ENCODE data around the gene CTNNA2.

Gene CTNNA2

DNA sequence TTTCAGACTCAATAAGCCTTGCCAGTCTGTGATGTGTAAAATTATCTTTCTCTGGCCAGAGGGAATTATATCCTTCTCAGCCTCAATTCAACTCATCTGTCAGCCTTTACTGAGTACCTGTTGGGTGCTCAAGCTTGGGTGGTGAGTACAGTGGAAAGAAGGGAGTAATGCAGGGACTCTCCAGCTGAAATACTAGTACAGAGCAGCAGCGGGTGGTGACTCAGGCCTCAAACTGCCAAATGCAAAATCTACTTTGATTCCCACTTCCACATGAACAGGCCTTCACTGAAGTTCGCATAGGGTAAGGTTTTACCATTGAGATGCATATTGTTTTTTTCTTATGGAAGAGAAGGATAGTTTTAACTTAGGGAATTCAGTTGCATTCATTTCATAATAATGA lies 464.9 kb downstream of the CTNNA2 start:
- WGBS, 2 experiments (ENCODE audit: insufficient coverage in 2 of 2) = no CpG with 5 or more reads among the region's 2 CpGs

DNA sequence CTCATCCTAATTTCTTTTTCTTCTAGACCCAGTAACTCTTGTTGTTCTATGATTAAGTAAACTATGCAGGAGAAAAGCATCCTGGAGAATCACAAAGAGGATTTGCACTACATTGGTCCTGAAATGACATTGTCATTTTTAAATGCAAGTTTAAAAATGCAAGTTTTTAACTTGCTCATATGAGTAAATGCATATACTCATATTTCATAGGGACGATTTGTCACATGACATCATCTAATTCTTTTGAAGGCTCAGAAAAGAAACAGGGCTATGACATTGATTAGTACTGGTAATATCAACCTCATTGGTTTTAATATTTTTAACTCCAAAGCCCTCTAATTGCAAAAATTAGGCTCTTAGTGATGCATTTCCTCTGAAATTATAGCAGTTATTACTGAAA lies 467.3 kb downstream of the CTNNA2 start:
- Histone ChIP-seq H3K27ac (ENCODE audit: low read depth, low read length, severe bottlenecking) (no peak overlapping the region), H3K4me3 (ENCODE audit: extremely low read depth, insufficient read depth, low read length, poor library complexity, severe bottlenecking) (no peak overlapping the region), H3K4me1 (ENCODE audit: control insufficient read depth, insufficient read depth, low read length, poor library complexity, severe bottlenecking) (no peaks in the 10 kb centered on the region), H3K36me3 (ENCODE audit: control insufficient read depth, insufficient read depth, low read length) (no peaks in the 10 kb centered on the region), H3K9me3 (ENCODE audit: control insufficient read depth, low read length) (no peaks in the 10 kb centered on the region)
- no CpG with 5 or more reads among the region's 1 CpG for WGBS, 2 experiments (ENCODE audit: insufficient coverage in 2 of 2)

More for the DNA sequence above, 464.9 kb downstream of the CTNNA2 start:
- Histone ChIP-seq H3K36me3 (ENCODE audit: control insufficient read depth, insufficient read depth, low read length) (no peaks in the 10 kb centered on the region), H3K9me3 (ENCODE audit: control insufficient read depth, low read length) (no peaks in the 10 kb centered on the region), H3K27ac (ENCODE audit: low read depth, low read length, severe bottlenecking) (no peak overlapping the region), H3K4me1 (ENCODE audit: control insufficient read depth, insufficient read depth, low read length, poor library complexity, severe bottlenecking) (no peaks in the 10 kb centered on the region), H3K4me3 (ENCODE audit: extremely low read depth, insufficient read depth, low read length, poor library complexity, severe bottlenecking) (no peak overlapping the region)

DNA sequence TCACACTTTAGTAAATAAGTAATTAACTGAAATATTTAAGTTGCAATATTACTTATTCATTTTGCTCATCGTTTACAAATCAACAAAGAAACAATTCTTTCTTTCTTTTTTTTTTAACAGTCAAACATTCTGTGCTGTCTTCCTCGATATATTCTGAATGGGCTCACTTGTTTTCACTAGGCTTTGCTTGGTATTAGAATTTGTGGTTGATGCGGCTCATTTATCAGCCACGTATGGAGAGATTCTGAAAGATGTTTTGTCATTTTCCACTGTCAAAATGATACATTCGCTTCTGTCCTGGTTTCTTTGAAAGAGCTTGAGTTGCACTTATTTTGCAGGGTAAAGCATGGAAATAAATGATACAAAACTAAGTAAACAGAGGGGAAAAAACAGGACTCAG lies 468.0 kb downstream of the CTNNA2 start:
- WGBS, 2 experiments (ENCODE audit: insufficient coverage in 2 of 2) = 75 to 100% methylated on average over 1 to 4 of the region's 5 CpGs
- no peak overlapping the region for H3K4me3 ChIP-seq (ENCODE audit: extremely low read depth, insufficient read depth, low read length, poor library complexity, severe bottlenecking)
- H3K9me3 ChIP-seq (ENCODE audit: control insufficient read depth, low read length) = no peaks in the 10 kb centered on the region
- no peak overlapping the region for H3K27ac ChIP-seq (ENCODE audit: low read depth, low read length, severe bottlenecking)
- H3K36me3 ChIP-seq (ENCODE audit: control insufficient read depth, insufficient read depth, low read length) = no peaks in the 10 kb centered on the region
- no peaks in the 10 kb centered on the region for H3K4me1 ChIP-seq (ENCODE audit: control insufficient read depth, insufficient read depth, low read length, poor library complexity, severe bottlenecking)

DNA sequence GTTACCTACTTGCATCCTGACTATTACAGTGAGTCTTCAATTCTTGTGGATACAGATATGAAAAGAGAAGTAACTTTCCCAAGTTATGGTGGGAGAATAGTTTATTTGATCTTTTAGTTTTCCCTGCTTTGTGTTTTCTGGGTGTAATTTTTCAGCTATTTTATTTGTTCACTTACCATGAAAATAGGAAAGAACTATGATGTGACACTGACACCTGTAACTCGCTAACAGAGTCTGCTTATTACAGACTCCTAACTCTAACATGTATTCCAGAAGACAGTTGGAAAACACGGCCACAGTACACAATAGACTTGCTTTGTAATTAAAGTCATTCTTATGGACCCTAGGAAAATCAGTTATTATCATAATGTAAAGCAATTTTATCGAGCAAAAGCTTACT lies 468.5 kb downstream of the CTNNA2 start:
- Histone ChIP-seq H3K4me1 (ENCODE audit: control insufficient read depth, insufficient read depth, low read length, poor library complexity, severe bottlenecking) (no peaks in the 10 kb centered on the region), H3K9me3 (ENCODE audit: control insufficient read depth, low read length) (no peaks in the 10 kb centered on the region), H3K36me3 (ENCODE audit: control insufficient read depth, insufficient read depth, low read length) (no peaks in the 10 kb centered on the region), H3K4me3 (ENCODE audit: extremely low read depth, insufficient read depth, low read length, poor library complexity, severe bottlenecking) (no peak overlapping the region), H3K27ac (ENCODE audit: low read depth, low read length, severe bottlenecking) (no peak overlapping the region)
- no CpG with 5 or more reads among the region's 3 CpGs for WGBS, 2 experiments (ENCODE audit: insufficient coverage in 2 of 2)

DNA sequence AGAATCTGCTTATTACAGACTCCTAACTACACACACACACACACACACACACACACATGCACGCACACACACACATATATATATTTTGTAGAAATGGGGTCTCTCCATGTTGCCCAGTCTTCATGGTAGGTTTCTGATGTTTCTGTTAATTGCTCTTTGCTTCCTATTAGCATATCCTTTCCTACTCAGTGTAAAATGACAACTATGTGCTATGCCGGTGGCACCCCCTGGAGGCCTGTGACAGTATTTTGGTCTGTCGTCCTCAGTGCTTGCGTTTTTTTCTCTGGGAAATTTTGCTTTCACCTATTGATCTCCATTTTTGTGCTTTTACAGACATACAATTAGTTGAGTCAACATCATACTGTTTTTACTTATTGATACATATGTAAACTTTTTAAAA lies 469.6 kb downstream of the CTNNA2 start:
- WGBS, 2 experiments (ENCODE audit: insufficient coverage in 2 of 2) = 17% methylated on average over 1 of the region's 4 CpGs; no CpG with 5 or more reads in 1 of the 2 experiments
- no peak overlapping the region for H3K4me3 ChIP-seq (ENCODE audit: extremely low read depth, insufficient read depth, low read length, poor library complexity, severe bottlenecking)
- no peaks in the 10 kb centered on the region for H3K36me3 ChIP-seq (ENCODE audit: control insufficient read depth, insufficient read depth, low read length)
- no peak overlapping the region for H3K27ac ChIP-seq (ENCODE audit: low read depth, low read length, severe bottlenecking)
- H3K9me3 ChIP-seq (ENCODE audit: control insufficient read depth, low read length) = no peaks in the 10 kb centered on the region
- H3K4me1 ChIP-seq (ENCODE audit: control insufficient read depth, insufficient read depth, low read length, poor library complexity, severe bottlenecking) = no peaks in the 10 kb centered on the region

DNA sequence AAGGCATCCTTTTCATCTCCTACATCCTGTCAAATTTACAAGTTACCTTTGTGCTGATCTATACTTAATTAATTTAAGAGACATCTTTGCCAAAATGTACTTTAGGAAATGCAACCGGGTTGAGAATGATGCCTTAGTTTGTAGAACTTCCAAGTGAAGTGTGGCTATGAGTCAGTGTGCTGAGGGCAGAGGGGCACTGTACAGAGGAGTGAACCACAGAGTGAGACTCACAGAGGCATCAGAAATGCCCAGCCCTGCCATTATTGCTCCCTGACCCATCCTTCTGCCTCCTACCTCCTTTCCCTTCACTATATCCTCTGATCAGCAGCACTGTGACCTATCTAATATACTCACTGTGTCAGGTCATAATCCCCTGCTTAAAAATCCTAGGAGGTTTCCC lies 471.6 kb downstream of the CTNNA2 start:
- no peak overlapping the region for H3K27ac ChIP-seq (ENCODE audit: low read depth, low read length, severe bottlenecking)
- 100% methylated on average over 1 of the region's 1 CpG; no CpG with 5 or more reads in 1 of the 2 experiments for WGBS, 2 experiments (ENCODE audit: insufficient coverage in 2 of 2)

DNA sequence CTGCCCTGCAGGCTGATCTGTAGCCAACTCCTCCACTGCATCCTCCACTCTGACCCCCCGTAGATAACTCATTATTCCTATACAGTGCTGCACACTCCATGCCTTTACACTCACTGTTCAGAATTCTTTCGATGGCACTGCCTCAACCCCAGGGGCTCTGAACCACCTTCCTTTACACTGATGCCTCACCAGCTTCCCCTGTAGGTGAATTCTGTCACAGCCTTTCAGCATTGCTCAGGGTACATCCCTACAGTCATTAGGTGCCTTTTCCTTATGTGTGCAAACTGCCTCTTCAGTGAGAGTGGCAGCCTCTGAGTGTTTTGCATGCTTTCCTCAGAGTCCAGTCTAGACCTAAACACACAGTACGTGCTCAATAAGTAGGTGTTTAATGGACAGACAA lies 472.3 kb downstream of the CTNNA2 start:
- Histone ChIP-seq H3K4me3 (ENCODE audit: extremely low read depth, insufficient read depth, low read length, poor library complexity, severe bottlenecking) (no peak overlapping the region), H3K27ac (ENCODE audit: low read depth, low read length, severe bottlenecking) (no peak overlapping the region), H3K36me3 (ENCODE audit: control insufficient read depth, insufficient read depth, low read length) (no peaks in the 10 kb centered on the region), H3K4me1 (ENCODE audit: control insufficient read depth, insufficient read depth, low read length, poor library complexity, severe bottlenecking) (no peaks in the 10 kb centered on the region), H3K9me3 (ENCODE audit: control insufficient read depth, low read length) (no peaks in the 10 kb centered on the region)
- 94 to 95% methylated on average over 2 of the region's 3 CpGs for WGBS, 2 experiments (ENCODE audit: insufficient coverage in 2 of 2)

More for the DNA sequence above, 471.6 kb downstream of the CTNNA2 start:
- Histone ChIP-seq H3K36me3 (ENCODE audit: control insufficient read depth, insufficient read depth, low read length) (no peaks in the 10 kb centered on the region), H3K4me1 (ENCODE audit: control insufficient read depth, insufficient read depth, low read length, poor library complexity, severe bottlenecking) (no peaks in the 10 kb centered on the region), H3K4me3 (ENCODE audit: extremely low read depth, insufficient read depth, low read length, poor library complexity, severe bottlenecking) (no peak overlapping the region), H3K9me3 (ENCODE audit: control insufficient read depth, low read length) (no peaks in the 10 kb centered on the region)

DNA sequence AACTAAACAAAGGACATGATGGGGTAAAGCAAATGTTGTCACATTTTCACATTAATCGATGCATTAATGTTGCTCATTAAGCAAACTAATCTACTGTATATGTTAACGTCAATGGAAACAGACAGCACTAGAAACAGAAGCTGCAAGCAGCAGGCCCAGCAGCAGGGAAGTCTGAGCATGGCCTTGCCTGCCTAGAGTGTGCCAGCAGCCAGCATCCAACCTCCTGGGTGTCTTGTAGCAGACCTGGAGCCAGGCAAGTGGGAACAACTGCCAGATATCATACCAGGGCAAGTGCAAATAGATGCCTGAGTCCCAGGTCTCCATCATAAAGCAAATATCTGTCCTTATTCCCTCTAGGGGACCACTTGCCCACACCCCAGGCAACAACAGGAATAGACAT lies 472.7 kb downstream of the CTNNA2 start:
- Histone ChIP-seq H3K4me1 (ENCODE audit: control insufficient read depth, insufficient read depth, low read length, poor library complexity, severe bottlenecking) (no peaks in the 10 kb centered on the region), H3K36me3 (ENCODE audit: control insufficient read depth, insufficient read depth, low read length) (no peaks in the 10 kb centered on the region), H3K9me3 (ENCODE audit: control insufficient read depth, low read length) (no peaks in the 10 kb centered on the region), H3K4me3 (ENCODE audit: extremely low read depth, insufficient read depth, low read length, poor library complexity, severe bottlenecking) (no peak overlapping the region), H3K27ac (ENCODE audit: low read depth, low read length, severe bottlenecking) (no peak overlapping the region)
- WGBS, 2 experiments (ENCODE audit: insufficient coverage in 2 of 2) = 78 to 93% methylated on average over 2 of the region's 2 CpGs

DNA sequence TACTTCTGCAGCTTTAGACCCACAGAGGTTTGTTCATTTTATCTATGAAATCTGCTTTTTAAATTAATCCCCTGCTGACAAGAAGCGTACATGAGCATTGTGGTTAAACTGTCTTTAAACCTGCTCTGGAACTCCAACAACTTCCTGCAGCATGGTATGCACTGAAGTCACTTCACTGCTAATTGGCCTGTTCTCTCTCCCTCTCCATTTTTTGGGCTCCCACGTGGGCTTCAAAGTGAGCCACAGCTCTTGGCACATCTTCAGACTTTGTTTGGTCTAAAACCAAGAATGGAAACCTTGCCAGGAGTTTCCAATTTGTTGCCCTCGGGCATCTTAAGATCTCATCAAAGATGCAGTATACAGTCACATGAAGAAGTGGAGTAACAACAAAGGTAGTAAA lies 480.3 kb downstream of the CTNNA2 start:
- Histone ChIP-seq H3K4me3 (ENCODE audit: extremely low read depth, insufficient read depth, low read length, poor library complexity, severe bottlenecking) (no peak overlapping the region), H3K9me3 (ENCODE audit: control insufficient read depth, low read length) (no peaks in the 10 kb centered on the region), H3K4me1 (ENCODE audit: control insufficient read depth, insufficient read depth, low read length, poor library complexity, severe bottlenecking) (no peaks in the 10 kb centered on the region), H3K36me3 (ENCODE audit: control insufficient read depth, insufficient read depth, low read length) (no peaks in the 10 kb centered on the region), H3K27ac (ENCODE audit: low read depth, low read length, severe bottlenecking) (no peak overlapping the region)
- 75 to 79% methylated on average over 3 of the region's 3 CpGs for WGBS, 2 experiments (ENCODE audit: insufficient coverage in 2 of 2)

DNA sequence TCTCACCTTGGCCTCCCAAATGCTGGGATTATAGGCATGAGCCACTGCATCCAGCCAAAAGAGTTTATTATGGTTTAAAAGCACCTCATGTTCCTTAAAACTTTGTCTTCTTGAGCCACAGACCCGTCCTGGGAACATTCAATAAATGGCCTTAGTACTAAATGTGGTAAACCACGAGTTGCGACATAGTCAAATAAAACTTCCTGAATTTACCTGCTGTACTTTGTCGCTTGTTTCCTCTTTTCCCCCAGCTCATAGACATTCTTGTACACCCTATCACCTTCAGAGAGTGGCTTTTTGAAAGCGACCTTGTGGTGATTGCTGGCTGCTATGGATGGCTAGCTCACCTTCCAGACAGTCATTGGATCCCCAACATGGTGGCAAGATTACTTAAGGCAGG lies 481.3 kb downstream of the CTNNA2 start:
- 77 to 90% methylated on average over 2 to 5 of the region's 5 CpGs for WGBS, 2 experiments (ENCODE audit: insufficient coverage in 2 of 2)
- no peaks in the 10 kb centered on the region for H3K9me3 ChIP-seq (ENCODE audit: control insufficient read depth, low read length)

DNA sequence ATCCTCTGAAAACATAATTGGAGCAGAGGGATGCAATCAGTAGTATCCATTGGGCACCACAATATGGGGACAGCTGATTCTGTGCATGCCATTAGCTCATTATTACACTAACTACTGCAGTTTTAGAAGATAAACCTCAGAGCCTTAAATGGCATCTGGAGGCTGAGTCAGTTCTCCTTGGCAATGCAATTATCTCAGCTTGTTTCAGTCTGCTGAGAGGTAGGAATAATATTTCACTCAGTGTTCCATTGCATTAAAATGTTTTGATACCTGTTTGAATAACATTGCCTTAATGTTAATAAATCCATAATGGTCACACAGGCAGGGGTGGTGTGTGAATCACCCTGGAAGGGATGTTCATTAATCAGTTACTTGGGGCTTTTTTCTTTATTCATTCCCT lies 482.1 kb downstream of the CTNNA2 start:
- no peak overlapping the region for H3K27ac ChIP-seq (ENCODE audit: low read depth, low read length, severe bottlenecking)
- no peaks in the 10 kb centered on the region for H3K9me3 ChIP-seq (ENCODE audit: control insufficient read depth, low read length)
- H3K4me1 ChIP-seq (ENCODE audit: control insufficient read depth, insufficient read depth, low read length, poor library complexity, severe bottlenecking) = no peaks in the 10 kb centered on the region
- no peak overlapping the region for H3K4me3 ChIP-seq (ENCODE audit: extremely low read depth, insufficient read depth, low read length, poor library complexity, severe bottlenecking)
- no peaks in the 10 kb centered on the region for H3K36me3 ChIP-seq (ENCODE audit: control insufficient read depth, insufficient read depth, low read length)

More for the DNA sequence above, 481.3 kb downstream of the CTNNA2 start:
- H3K36me3 ChIP-seq (ENCODE audit: control insufficient read depth, insufficient read depth, low read length) = no peaks in the 10 kb centered on the region
- no peaks in the 10 kb centered on the region for H3K4me1 ChIP-seq (ENCODE audit: control insufficient read depth, insufficient read depth, low read length, poor library complexity, severe bottlenecking)
- H3K4me3 ChIP-seq (ENCODE audit: extremely low read depth, insufficient read depth, low read length, poor library complexity, severe bottlenecking) = no peak overlapping the region
- H3K27ac ChIP-seq (ENCODE audit: low read depth, low read length, severe bottlenecking) = no peak overlapping the region

DNA sequence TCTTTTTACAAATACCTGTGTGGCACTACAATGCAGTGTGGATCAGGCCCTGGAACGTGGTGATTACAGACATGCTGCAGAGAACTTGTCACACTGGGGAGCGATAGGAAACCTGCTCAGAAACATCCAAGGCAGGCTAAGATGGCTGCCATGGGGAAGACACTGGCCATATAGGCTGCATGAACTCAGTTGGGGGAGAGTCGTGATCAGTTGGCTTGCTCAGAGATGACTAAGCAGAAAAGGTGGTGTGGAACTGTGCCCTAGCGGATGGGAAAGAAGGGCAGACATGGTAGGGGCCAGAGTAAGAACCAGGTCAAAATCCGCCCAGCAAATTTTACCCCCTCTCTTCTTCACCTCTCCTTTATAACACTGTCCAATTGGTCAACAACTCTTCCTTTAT lies 483.9 kb downstream of the CTNNA2 start:
- no peak overlapping the region for H3K4me3 ChIP-seq (ENCODE audit: extremely low read depth, insufficient read depth, low read length, poor library complexity, severe bottlenecking)
- WGBS, 2 experiments (ENCODE audit: insufficient coverage in 2 of 2) = 84 to 92% methylated on average over 4 of the region's 5 CpGs
- no peaks in the 10 kb centered on the region for H3K9me3 ChIP-seq (ENCODE audit: control insufficient read depth, low read length)
- H3K36me3 ChIP-seq (ENCODE audit: control insufficient read depth, insufficient read depth, low read length) = no peaks in the 10 kb centered on the region
- H3K4me1 ChIP-seq (ENCODE audit: control insufficient read depth, insufficient read depth, low read length, poor library complexity, severe bottlenecking) = no peaks in the 10 kb centered on the region
- H3K27ac ChIP-seq (ENCODE audit: low read depth, low read length, severe bottlenecking) = no peak overlapping the region

Measured in mesodermal cell (in vitro differentiated cells).